HK-2 (cell line): Measurements from ENCODE around the gene ATP13A4.
"Not testable (repeated sequence)": the region's sequence is repeated elsewhere in the genome, so short reads cannot be mapped to it uniquely, and the experiment has no call there.

Experiments
- DNase-seq: peaks from one replicate; pipeline ENCODE4 v3.0.0-alpha.2; 2018; ENCODE audit not compliant: unreplicated experiment

ATP13A4 gene

GRCh38 chr3:193559100-193559499 lies 4.4 kb upstream of the ATP13A4 start:
- DNase-seq: no peak

GRCh38 chr3:193556841-193557240 lies 2.1 kb upstream of the ATP13A4 start:
- no peak for DNase-seq

- DNase-seq: no peak
Observed at GRCh38 chr3:193553586-193553985, 1.1 kb downstream of the ATP13A4 start.

GRCh38 chr3:193552923-193553322 lies 1.8 kb downstream of the ATP13A4 start:
- no peak for DNase-seq

- no peak for DNase-seq
Observed at GRCh38 chr3:193548406-193548805, 6.3 kb downstream of the ATP13A4 start.

GRCh38 chr3:193546129-193546528 lies 8.6 kb downstream of the ATP13A4 start:
- DNase-seq: no peak

- DNase-seq: no peak
Observed at GRCh38 chr3:193545304-193545703, 9.4 kb downstream of the ATP13A4 start.

- DNase-seq: no peak
Observed at GRCh38 chr3:193544289-193544688, 10.4 kb downstream of the ATP13A4 start.

- no peak for DNase-seq
Observed at GRCh38 chr3:193530231-193531165, 24.2 kb downstream of the ATP13A4 start.

GRCh38 chr3:193526085-193526484 lies 28.6 kb downstream of the ATP13A4 start:
- not testable (repeated sequence) for DNase-seq

- no peak for DNase-seq
Observed at GRCh38 chr3:193522473-193522872, 32.2 kb downstream of the ATP13A4 start.

GRCh38 chr3:193520738-193521137 lies 34.0 kb downstream of the ATP13A4 start:
- DNase-seq: no peak

- DNase-seq: no peak
Observed at GRCh38 chr3:193515966-193516365, 38.7 kb downstream of the ATP13A4 start.

- DNase-seq: no peak
Observed at GRCh38 chr3:193510154-193510553, 44.5 kb downstream of the ATP13A4 start.

GRCh38 chr3:193509103-193509965 lies 45.4 kb downstream of the ATP13A4 start:
- no peak for DNase-seq

- DNase-seq: no peak
Observed at GRCh38 chr3:193508108-193508507, 46.6 kb downstream of the ATP13A4 start.

GRCh38 chr3:193507566-193507965 lies 47.1 kb downstream of the ATP13A4 start:
- DNase-seq: no peak

- DNase-seq: no peak
Observed at GRCh38 chr3:193506921-193507320, 47.8 kb downstream of the ATP13A4 start.

- no peak for DNase-seq
Observed at GRCh38 chr3:193502871-193503270, 51.8 kb downstream of the ATP13A4 start.

- DNase-seq: no peak
Observed at GRCh38 chr3:193499801-193500485, 54.8 kb downstream of the ATP13A4 start.

- DNase-seq: no peak
Observed at GRCh38 chr3:193499136-193499770, 55.4 kb downstream of the ATP13A4 start.

GRCh38 chr3:193498215-193498614 lies 56.5 kb downstream of the ATP13A4 start:
- no peak for DNase-seq
